ENCODE data around the gene G3BP1. TPM values are rescaled to one million over a fixed set of nuclear protein-coding genes. Genes with fewer than 3 reads are reported as not detected.
"Not testable (repeated sequence)": the region's sequence is repeated elsewhere in the genome, so short reads cannot be mapped to it uniquely, and the experiment has no call there.

Gene G3BP1
- total and polyA plus RNA-seq, 9 of the 15 experiments (the other 6 are each of a cell fraction or from before 2014, with no cell fraction given) = 54.7 to 264 (median 105) TPM

DNA sequence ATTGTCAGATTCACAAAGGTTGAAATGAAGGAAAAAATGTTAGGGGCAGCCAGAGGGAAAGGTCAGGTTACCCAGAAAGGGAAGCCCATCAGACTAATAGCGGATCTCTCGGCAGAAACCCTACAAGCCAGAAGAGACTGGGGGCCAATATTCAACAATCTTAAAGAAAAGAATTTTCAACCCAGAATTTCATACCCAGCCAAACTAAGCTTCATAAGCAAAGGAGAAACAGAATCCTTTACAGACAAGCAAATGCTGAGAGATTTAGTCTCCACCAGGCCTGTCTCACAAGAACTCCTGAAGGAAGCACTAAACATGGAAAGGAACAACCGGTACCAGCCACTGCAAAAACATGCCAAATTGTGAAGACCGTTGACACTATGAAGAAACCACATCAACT, 61.1 kb downstream of the G3BP1 start:
- H3K27ac ChIP-seq (ENCODE audit: extremely low read depth, low read depth, low read length); H3K9ac ChIP-seq (ENCODE audit: insufficient read depth in 1 of 2, low read depth in 2 of 2, low read length in 2 of 2); H3K4me1 ChIP-seq (replicated peaks in 1 of 2; ENCODE audit: control insufficient read depth in 2 of 2, insufficient read depth in 2 of 2, low read length in 2 of 2); CTCF ChIA-PET (ENCODE audit: low intra/inter-chr PET ratio); H3K9me3 ChIP-seq (replicated peaks; ENCODE audit: control insufficient read depth, insufficient read depth, low read depth, low read length); H3K79me2 ChIP-seq (ENCODE audit: control insufficient read depth, insufficient read depth, low read length); H3K4me3 ChIP-seq; DNase-seq (ENCODE audit: extremely low read depth in 1 of 4, low spot score in 3 of 4); H4K20me1 ChIP-seq (replicated peaks; ENCODE audit: control insufficient read depth, insufficient read depth, low read length); intact Hi-C loops (cut with micrococcal nuclease); ATAC-seq; H2AFZ ChIP-seq (ENCODE audit: low read depth, low read length); H3K9me1 ChIP-seq (ENCODE audit: control insufficient read depth, insufficient read depth, low read length); H3K27me3 ChIP-seq (ENCODE audit: control insufficient read depth in 2 of 2, insufficient read depth in 2 of 2, low read length in 2 of 2); BruUV-seq (replicated peaks); POLR2A ChIA-PET; H3K36me3 ChIP-seq (ENCODE audit: control insufficient read depth, insufficient read depth, low read length); H3K4me2 ChIP-seq (ENCODE audit: insufficient read depth, low read length); FAIRE-seq: not testable (repeated sequence)
- 91% methylated on average over 4 of the region's 4 CpGs for WGBS (ENCODE audit: insufficient coverage, low coverage, missing lambda C conversion rate)
- in situ Hi-C loops (cut with MboI) = loop anchor here (10.0 to 25.0 kb wide), 2 partner anchors 304 to 672 kb away; no protein-coding TSS in a partner anchor
- peak; percentile 74 for TF ChIP-seq ZFP1 (CRISPR knock-in tag; IDR thresholded peaks at IDR 0.05)

DNA sequence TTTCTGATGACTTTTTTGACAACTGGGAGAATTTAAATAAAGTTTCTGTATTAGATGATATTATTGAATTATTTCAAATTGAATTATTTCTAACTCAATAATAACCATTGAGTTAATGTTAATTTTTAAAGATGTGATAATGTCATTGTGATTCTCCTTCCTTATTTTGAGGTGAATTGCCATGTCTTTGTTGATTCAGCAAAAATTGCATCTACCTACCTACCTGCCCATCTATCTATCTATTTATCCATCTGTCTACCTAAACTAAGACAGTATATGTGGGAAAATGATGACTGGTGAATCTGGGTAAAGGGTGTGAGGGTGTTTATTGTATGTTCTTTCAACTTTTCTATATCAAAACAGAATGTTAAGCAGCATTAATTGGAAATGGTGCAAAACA, 75.0 kb downstream of the G3BP1 start:
- H3K27ac ChIP-seq (ENCODE audit: extremely low read depth, low read depth, low read length) = no peak overlapping the region
- BruUV-seq (replicated peaks) = no TSS peak
- no peaks in the 10 kb centered on the region for H4K20me1 ChIP-seq (replicated peaks; ENCODE audit: control insufficient read depth, insufficient read depth, low read length)
- no peaks in the 10 kb centered on the region for H3K9me1 ChIP-seq (ENCODE audit: control insufficient read depth, insufficient read depth, low read length)
- no peak overlapping the region for H3K4me2 ChIP-seq (ENCODE audit: insufficient read depth, low read length)
- ChIA-PET CTCF (ENCODE audit: low intra/inter-chr PET ratio) (no interaction called here), POLR2A (no interaction called here)
- FAIRE-seq (no peak), DNase-seq (ENCODE audit: extremely low read depth in 1 of 4, low spot score in 3 of 4) (no peak), ATAC-seq (no peak)
- H3K9me3 ChIP-seq (replicated peaks; ENCODE audit: control insufficient read depth, insufficient read depth, low read depth, low read length) = no peaks in the 10 kb centered on the region
- H3K9ac ChIP-seq (ENCODE audit: insufficient read depth in 1 of 2, low read depth in 2 of 2, low read length in 2 of 2) = no peak overlapping the region
- intact Hi-C loops (cut with micrococcal nuclease) = no loop called here
- H2AFZ ChIP-seq (ENCODE audit: low read depth, low read length) = no peak overlapping the region
- in situ Hi-C loops (cut with MboI) = loop anchor here (25.0 kb wide), 1 partner anchor 291 kb away; no protein-coding TSS in a partner anchor
- no peaks in the 10 kb centered on the region for H3K79me2 ChIP-seq (ENCODE audit: control insufficient read depth, insufficient read depth, low read length)
- peaks cover 0 to 7% of the 10 kb centered on the region in 2 experiments; a peak in 1 of 5 replicates for H3K27me3 ChIP-seq (ENCODE audit: control insufficient read depth in 2 of 2, insufficient read depth in 2 of 2, low read length in 2 of 2)
- no peak overlapping the region for H3K4me3 ChIP-seq
- no peaks in the 10 kb centered on the region for H3K4me1 ChIP-seq (replicated peaks in 1 of 2; ENCODE audit: control insufficient read depth in 2 of 2, insufficient read depth in 2 of 2, low read length in 2 of 2)
- no peaks in the 10 kb centered on the region for H3K36me3 ChIP-seq (ENCODE audit: control insufficient read depth, insufficient read depth, low read length)
- TF ChIP-seq NR2C2 (CRISPR knock-in tag; IDR thresholded peaks at IDR 0.05) (no peak), NR2C2 (tag; IDR thresholded peaks at IDR 0.05) (no peak), MTA3 (IDR thresholded peaks at IDR 0.05; ENCODE audit: borderline replicate concordance) (no peak), NFRKB (IDR thresholded peaks at IDR 0.05; ENCODE audit: low read depth) (no peak), NUFIP1 (IDR thresholded peaks at IDR 0.05; ENCODE audit: partially characterized antibody) (no peak), ZNF384 (IDR thresholded peaks at IDR 0.05; ENCODE audit: low read depth, low read length) (no peak), ADNP (tag; IDR thresholded peaks at IDR 0.05) (no peak), C11orf30 (IDR thresholded peaks at IDR 0.05; ENCODE audit: low read depth) (peak; percentile 53), PHF20 (IDR thresholded peaks at IDR 0.05; ENCODE audit: partially characterized antibody) (no peak), ZNF76 (CRISPR knock-in tag; IDR thresholded peaks at IDR 0.05; ENCODE audit: borderline replicate concordance) (no peak), ZNF316 (IDR thresholded peaks at IDR 0.05) (peak; percentile 66; the same call in 1 of the 2 replicates), ZNF146 (CRISPR knock-in tag; IDR thresholded peaks at IDR 0.05; ENCODE audit: unreplicated experiment) (no peak)
- TF ChIP-seq, protein P1, sequence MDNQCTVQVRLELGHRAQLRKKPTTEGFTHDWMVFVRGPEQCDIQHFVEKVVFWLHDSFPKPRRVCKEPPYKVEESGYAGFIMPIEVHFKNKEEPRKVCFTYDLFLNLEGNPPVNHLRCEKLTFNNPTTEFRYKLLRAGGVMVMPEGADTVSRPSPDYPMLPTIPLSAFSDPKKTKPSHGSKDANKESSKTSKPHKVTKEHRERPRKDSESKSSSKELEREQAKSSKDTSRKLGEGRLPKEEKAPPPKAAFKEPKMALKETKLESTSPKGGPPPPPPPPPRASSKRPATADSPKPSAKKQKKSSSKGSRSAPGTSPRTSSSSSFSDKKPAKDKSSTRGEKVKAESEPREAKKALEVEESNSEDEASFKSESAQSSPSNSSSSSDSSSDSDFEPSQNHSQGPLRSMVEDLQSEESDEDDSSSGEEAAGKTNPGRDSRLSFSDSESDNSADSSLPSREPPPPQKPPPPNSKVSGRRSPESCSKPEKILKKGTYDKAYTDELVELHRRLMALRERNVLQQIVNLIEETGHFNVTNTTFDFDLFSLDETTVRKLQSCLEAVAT (IDR thresholded peaks at IDR 0.05) = no peak
- TF ChIP-seq, protein P2, sequence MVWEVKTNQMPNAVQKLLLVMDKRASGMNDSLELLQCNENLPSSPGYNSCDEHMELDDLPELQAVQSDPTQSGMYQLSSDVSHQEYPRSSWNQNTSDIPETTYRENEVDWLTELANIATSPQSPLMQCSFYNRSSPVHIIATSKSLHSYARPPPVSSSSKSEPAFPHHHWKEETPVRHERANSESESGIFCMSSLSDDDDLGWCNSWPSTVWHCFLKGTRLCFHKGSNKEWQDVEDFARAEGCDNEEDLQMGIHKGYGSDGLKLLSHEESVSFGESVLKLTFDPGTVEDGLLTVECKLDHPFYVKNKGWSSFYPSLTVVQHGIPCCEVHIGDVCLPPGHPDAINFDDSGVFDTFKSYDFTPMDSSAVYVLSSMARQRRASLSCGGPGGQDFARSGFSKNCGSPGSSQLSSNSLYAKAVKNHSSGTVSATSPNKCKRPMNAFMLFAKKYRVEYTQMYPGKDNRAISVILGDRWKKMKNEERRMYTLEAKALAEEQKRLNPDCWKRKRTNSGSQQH (CRISPR knock-in tag; IDR thresholded peaks at IDR 0.05) = no peak

All from K562 (cell line).